Endodermal cell (in vitro differentiated cells): ENCODE data around the gene SETMAR. TPM values are rescaled to one million over a fixed set of nuclear protein-coding genes. Genes with fewer than 3 reads are reported as not detected.
A peak's percentile ranks its signal among the peaks of the same experiment; 100 is the strongest.
"Not testable (repeated sequence)": the region's sequence is repeated elsewhere in the genome, so short reads cannot be mapped to it uniquely, and the experiment has no call there.

ENCODE experiments used
- DNase-seq: peaks from one replicate; pipeline ENCODE4 v3.0.0-alpha.2; 2017
- H3K27ac ChIP-seq: 2 replicates; pipeline ENCODE4 v1.5.1; 2013; ENCODE audit warnings: mild to moderate bottlenecking, low read depth, low read length, moderate library complexity
- H3K27me3 ChIP-seq: 2 replicates; pipeline ENCODE4 v1.6.1; 2013; ENCODE audit warnings: mild to moderate bottlenecking, low read length, moderate library complexity; ENCODE audit not compliant: insufficient read depth, control insufficient read depth, poor library complexity, severe bottlenecking
- H3K36me3 ChIP-seq: 2 replicates; pipeline ENCODE4 v1.7.0; 2013; ENCODE audit warnings: mild to moderate bottlenecking, low read length, moderate library complexity; ENCODE audit not compliant: control insufficient read depth, insufficient read depth
- H3K4me1 ChIP-seq: one replicate; pipeline ENCODE4 v1.7.0; 2013; ENCODE audit warnings: low read length; ENCODE audit not compliant: control insufficient read depth, insufficient read depth
- H3K4me3 ChIP-seq: 2 replicates; pipeline ENCODE4 v1.5.1; 2013; ENCODE audit warnings: mild to moderate bottlenecking, low read length, moderate library complexity
- H3K9ac ChIP-seq: 2 replicates; pipeline ENCODE4 v1.6.1; 2013; ENCODE audit warnings: mild to moderate bottlenecking, low read length, moderate library complexity; ENCODE audit not compliant: poor library complexity, severe bottlenecking; ENCODE audit errors: extremely low read depth
- H3K9me3 ChIP-seq: 2 replicates; pipeline ENCODE4 v1.6.1; 2013; ENCODE audit warnings: mild to moderate bottlenecking, low read length, moderate library complexity; ENCODE audit not compliant: control insufficient read depth
- H3K27ac Mint-ChIP-seq: 2 replicates; pipeline ENCODE4 v1.8.0; 2020; ENCODE audit warnings: mixed read lengths
- H3K27me3 Mint-ChIP-seq: 2 replicates; pipeline ENCODE4 v1.8.0; 2021; ENCODE audit warnings: mild to moderate bottlenecking, mixed read lengths; ENCODE audit not compliant: insufficient read depth
- H3K36me3 Mint-ChIP-seq: 2 replicates; pipeline ENCODE4 v1.8.0; 2020; ENCODE audit warnings: low read depth, mixed read lengths
- H3K4me1 Mint-ChIP-seq: 2 replicates; pipeline ENCODE4 v1.8.0; 2020; ENCODE audit warnings: mixed read lengths
- H3K4me3 Mint-ChIP-seq: 2 replicates; pipeline ENCODE4 v1.8.0; 2020; ENCODE audit warnings: mild to moderate bottlenecking, moderate library complexity, mixed read lengths
- H3K9me3 Mint-ChIP-seq: 2 replicates; pipeline ENCODE4 v1.8.0; 2020; ENCODE audit warnings: mild to moderate bottlenecking, mixed read lengths
- WGBS, 2 experiments: methylation state at CpG; one replicate each; pipeline versions ENCODE4 v1.1.5 to v1.1.7; 2013; ENCODE audit warnings: missing lambda C conversion rate in 2 of 2, mixed read lengths in 1 of 2; ENCODE audit not compliant: insufficient coverage in 1 of 2, insufficient read length in 1 of 2; 5-methylcytosine and 5-hydroxymethylcytosine counted together
- total RNA-seq, 2 donors: library from RNA; stranded (reverse); fragmentation: NEBNext Ultra II Directional in 1 of 2; extraction: Animal tissue kit (Norgen Biotek cat#: 25700) in 1 of 2; gene quantifications; 2 replicates in 1 of 2; 3 replicates in 1 of 2; pipeline ENCODE4 v1.2.1, GENCODE V29; 2021
- TF ChIP-seq, protein P1 (sequence below): fragments of 200-600 bp; sonication (generic); conservative IDR thresholded peaks from 2 replicates; pipeline ENCODE4 v1.5.0; 2021; ENCODE audit warnings: antibody characterized with exemption, mild to moderate bottlenecking

SETMAR gene
- total RNA-seq, 2 donors from 2014 or later = 18.8 to 20.9 TPM

DNA sequence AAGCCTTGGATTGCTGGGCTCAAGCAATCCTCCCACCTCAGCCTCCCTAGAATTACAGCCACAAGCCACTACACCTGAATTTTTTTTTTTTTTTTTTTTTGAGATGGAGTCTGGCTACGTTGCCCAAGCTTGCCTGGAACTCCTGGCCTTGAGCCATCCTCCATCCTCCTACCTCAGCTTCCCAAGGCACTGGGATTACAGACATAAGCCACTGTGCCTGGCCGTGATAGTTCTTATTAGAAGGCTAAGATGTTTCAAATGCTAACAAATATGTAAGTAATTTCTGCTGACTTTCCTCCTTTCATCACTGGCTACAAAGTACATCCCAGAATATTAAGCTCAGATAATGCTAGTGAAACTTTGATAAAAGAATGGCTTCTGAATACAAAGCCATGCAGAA, 5.7 kb upstream of the SETMAR start:
- H3K27me3 Mint-ChIP-seq = peaks cover 2% of the 10 kb centered on the region
- H3K4me1 Mint-ChIP-seq = peaks cover 17% of the 10 kb centered on the region
- H3K27ac Mint-ChIP-seq = no peak overlapping the region
- peaks cover 2% of the 10 kb centered on the region for H3K4me1 ChIP-seq
- WGBS, 2 experiments = 100% methylated on average over 2 of the region's 2 CpGs; no CpG with 5 or more reads in 1 of the 2 experiments
- H3K9me3 ChIP-seq = no peaks in the 10 kb centered on the region
- no peak overlapping the region for H3K4me3 ChIP-seq
- no peaks in the 10 kb centered on the region for H3K9me3 Mint-ChIP-seq
- H3K9ac ChIP-seq = no peak overlapping the region
- TF ChIP-seq, protein P1, sequence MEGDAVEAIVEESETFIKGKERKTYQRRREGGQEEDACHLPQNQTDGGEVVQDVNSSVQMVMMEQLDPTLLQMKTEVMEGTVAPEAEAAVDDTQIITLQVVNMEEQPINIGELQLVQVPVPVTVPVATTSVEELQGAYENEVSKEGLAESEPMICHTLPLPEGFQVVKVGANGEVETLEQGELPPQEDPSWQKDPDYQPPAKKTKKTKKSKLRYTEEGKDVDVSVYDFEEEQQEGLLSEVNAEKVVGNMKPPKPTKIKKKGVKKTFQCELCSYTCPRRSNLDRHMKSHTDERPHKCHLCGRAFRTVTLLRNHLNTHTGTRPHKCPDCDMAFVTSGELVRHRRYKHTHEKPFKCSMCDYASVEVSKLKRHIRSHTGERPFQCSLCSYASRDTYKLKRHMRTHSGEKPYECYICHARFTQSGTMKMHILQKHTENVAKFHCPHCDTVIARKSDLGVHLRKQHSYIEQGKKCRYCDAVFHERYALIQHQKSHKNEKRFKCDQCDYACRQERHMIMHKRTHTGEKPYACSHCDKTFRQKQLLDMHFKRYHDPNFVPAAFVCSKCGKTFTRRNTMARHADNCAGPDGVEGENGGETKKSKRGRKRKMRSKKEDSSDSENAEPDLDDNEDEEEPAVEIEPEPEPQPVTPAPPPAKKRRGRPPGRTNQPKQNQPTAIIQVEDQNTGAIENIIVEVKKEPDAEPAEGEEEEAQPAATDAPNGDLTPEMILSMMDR = no peak
- no peak for DNase-seq
- no peaks in the 10 kb centered on the region for H3K27me3 ChIP-seq
- no peak overlapping the region for H3K27ac ChIP-seq
- no peak overlapping the region for H3K4me3 Mint-ChIP-seq
- H3K36me3 Mint-ChIP-seq = no peaks in the 10 kb centered on the region
- H3K36me3 ChIP-seq = no peaks in the 10 kb centered on the region

DNA sequence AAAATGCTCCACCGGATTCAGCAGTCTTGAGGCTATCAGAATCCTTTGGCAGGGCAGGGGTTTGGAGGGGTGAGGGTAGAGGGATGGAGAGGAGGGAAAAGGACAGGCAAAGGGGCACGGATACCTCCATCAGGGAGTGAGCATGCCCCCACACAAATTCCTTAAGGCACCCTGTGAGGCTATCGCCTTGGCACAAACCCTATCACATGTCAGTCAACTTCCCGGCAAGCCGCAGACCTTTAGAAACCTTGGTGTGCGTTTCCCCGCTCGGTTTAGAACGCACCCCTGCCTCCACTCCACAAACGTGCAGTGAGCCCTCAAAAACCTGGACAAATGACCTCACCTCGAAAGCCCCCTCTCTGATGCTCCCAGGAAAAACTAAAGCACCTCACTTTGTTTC, 422 bp upstream of the SETMAR start:
- H3K36me3 Mint-ChIP-seq = peaks cover 10% of the 10 kb centered on the region
- WGBS, 2 experiments = 90 to 91% methylated on average over 10 to 11 of the region's 11 CpGs
- DNase-seq = no peak
- Histone ChIP-seq H3K4me1 (no peaks in the 10 kb centered on the region), H3K4me3 (peak overlapping the region; percentile 80), H3K27ac (no peak overlapping the region), H3K36me3 (peaks cover 6% of the 10 kb centered on the region), H3K9ac (no peak overlapping the region), H3K9me3 (no peaks in the 10 kb centered on the region), H3K27me3 (no peaks in the 10 kb centered on the region)
- H3K4me1 Mint-ChIP-seq = peaks cover 22% of the 10 kb centered on the region
- TF ChIP-seq, protein P1 = no peak
- H3K27ac Mint-ChIP-seq = peak overlapping the region; percentile 95
- H3K9me3 Mint-ChIP-seq = no peaks in the 10 kb centered on the region
- H3K27me3 Mint-ChIP-seq = no peaks in the 10 kb centered on the region
- peak overlapping the region; percentile 77 for H3K4me3 Mint-ChIP-seq

DNA sequence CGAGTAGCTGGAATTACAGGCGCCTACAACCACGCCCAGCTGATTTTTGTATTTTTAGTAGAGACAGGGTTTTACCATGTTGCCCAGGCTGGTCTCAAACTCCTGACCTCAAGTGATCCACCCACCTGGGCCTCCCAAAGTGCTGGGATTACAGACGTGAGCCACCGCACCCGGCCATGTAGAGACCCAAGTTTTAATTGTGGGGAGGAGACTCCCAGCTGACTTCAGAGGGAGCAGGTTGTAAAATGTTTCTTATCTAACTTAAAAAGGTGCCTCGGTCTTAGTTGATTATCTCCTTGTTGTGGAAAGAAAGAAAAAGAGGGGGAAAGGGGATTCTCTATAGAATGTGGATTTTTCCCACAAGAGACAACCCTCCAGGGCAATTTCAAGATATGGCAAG, 2.0 kb downstream of the SETMAR start:
- H3K4me1 ChIP-seq, H3K27ac ChIP-seq, H3K4me3 ChIP-seq, H3K9me3 Mint-ChIP-seq, DNase-seq, H3K27me3 Mint-ChIP-seq, H3K27me3 ChIP-seq, H3K9ac ChIP-seq, H3K9me3 ChIP-seq, H3K27ac Mint-ChIP-seq: not testable (repeated sequence)
- peak overlapping the region; percentile 77 for H3K4me3 Mint-ChIP-seq
- WGBS, 2 experiments = 85 to 94% methylated on average over 6 to 7 of the region's 7 CpGs
- H3K36me3 ChIP-seq = peaks cover 11% of the 10 kb centered on the region
- peaks cover 33% of the 10 kb centered on the region for H3K4me1 Mint-ChIP-seq
- peaks cover 20% of the 10 kb centered on the region for H3K36me3 Mint-ChIP-seq

DNA sequence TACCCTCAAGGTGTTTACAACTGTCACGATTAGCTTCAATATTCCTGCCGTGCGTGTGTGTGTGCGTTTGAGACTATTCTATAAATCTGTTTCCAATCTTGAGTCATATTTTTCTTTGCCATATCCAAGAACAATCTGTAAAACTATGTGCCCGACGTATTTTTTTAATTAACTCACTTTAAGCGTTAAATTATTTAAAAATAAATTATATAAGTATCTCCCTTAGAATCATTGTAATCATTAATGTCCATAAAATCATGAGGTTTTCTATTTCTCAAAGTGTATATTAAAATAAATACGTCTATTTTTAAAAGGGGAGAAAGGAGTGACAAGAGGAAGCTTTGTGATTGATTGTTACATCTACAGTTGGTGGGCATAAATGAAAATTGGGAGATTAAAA, 2.9 kb downstream of the SETMAR start:
- H3K27ac Mint-ChIP-seq = no peak overlapping the region
- Histone ChIP-seq H3K36me3 (peaks cover 11% of the 10 kb centered on the region), H3K9me3 (no peaks in the 10 kb centered on the region), H3K4me3 (no peak overlapping the region), H3K4me1 (peaks cover 4% of the 10 kb centered on the region), H3K27me3 (no peaks in the 10 kb centered on the region), H3K9ac (no peak overlapping the region), H3K27ac (no peak overlapping the region)
- H3K4me1 Mint-ChIP-seq = peaks cover 37% of the 10 kb centered on the region
- no peak overlapping the region for H3K4me3 Mint-ChIP-seq
- no peaks in the 10 kb centered on the region for H3K27me3 Mint-ChIP-seq
- H3K36me3 Mint-ChIP-seq = peaks cover 21% of the 10 kb centered on the region
- 95% methylated on average over 4 to 7 of the region's 8 CpGs for WGBS, 2 experiments
- H3K9me3 Mint-ChIP-seq = no peaks in the 10 kb centered on the region
- DNase-seq = no peak
- TF ChIP-seq, protein P1 = no peak
